ENCODE data around the gene LAMA2. TPM values are rescaled to one million over a fixed set of nuclear protein-coding genes. Genes with fewer than 3 reads are reported as not detected.

The LAMA2 gene
- total RNA-seq, 2 experiments from 2014 or later = 0.69 to 1.5 TPM

- no peaks in the 10 kb centered on the region for H3K4me1 Mint-ChIP-seq (ENCODE audit: low read depth)
- ChIA-PET POLR2A (no interaction called here), CTCF (no interaction called here)
- no peaks in the 10 kb centered on the region for H3K36me3 Mint-ChIP-seq (ENCODE audit: low read depth)
- peaks cover 5% of the 10 kb centered on the region for H3K27me3 Mint-ChIP-seq
- H3K27ac Mint-ChIP-seq = no peak overlapping the region
- intact Hi-C loops (cut with micrococcal nuclease) = no loop called here
- no peak for TF ChIP-seq CTCF (IDR thresholded peaks at IDR 0.05)
- no peaks in the 10 kb centered on the region for H3K9me3 Mint-ChIP-seq
- no peak for DNase-seq
- no peak for ATAC-seq
- H3K4me3 Mint-ChIP-seq = no peak overlapping the region
Measured at GRCh38 chr6:129029778-129030177, 146.8 kb downstream of the LAMA2 start.

GRCh38 chr6:129030215-129030614 lies 147.3 kb downstream of the LAMA2 start:
- intact Hi-C loops (cut with micrococcal nuclease) = no loop called here
- no peak for DNase-seq
- TF ChIP-seq CTCF (IDR thresholded peaks at IDR 0.05) = no peak
- no peaks in the 10 kb centered on the region for H3K36me3 Mint-ChIP-seq (ENCODE audit: low read depth)
- no peak for ATAC-seq
- H3K4me3 Mint-ChIP-seq = no peak overlapping the region
- CTCF ChIA-PET = no interaction called here
- no peak overlapping the region for H3K27ac Mint-ChIP-seq
- no peaks in the 10 kb centered on the region for H3K9me3 Mint-ChIP-seq
- H3K27me3 Mint-ChIP-seq = peaks cover 5% of the 10 kb centered on the region
- POLR2A ChIA-PET = no interaction called here
- H3K4me1 Mint-ChIP-seq (ENCODE audit: low read depth) = no peaks in the 10 kb centered on the region

GRCh38 chr6:129031051-129031599 lies 148.2 kb downstream of the LAMA2 start:
- Mint-ChIP-seq H3K27me3 (peaks cover 2% of the 10 kb centered on the region), H3K27ac (no peak overlapping the region), H3K36me3 (ENCODE audit: low read depth) (no peaks in the 10 kb centered on the region), H3K4me1 (ENCODE audit: low read depth) (no peaks in the 10 kb centered on the region), H3K9me3 (no peaks in the 10 kb centered on the region), H3K4me3 (no peak overlapping the region)
- TF ChIP-seq CTCF (IDR thresholded peaks at IDR 0.05) = no peak
- intact Hi-C loops (cut with micrococcal nuclease) = no loop called here
- DNase-seq = no peak
- POLR2A ChIA-PET = no interaction called here
- CTCF ChIA-PET = no interaction called here
- ATAC-seq = no peak

- H3K36me3 Mint-ChIP-seq (ENCODE audit: low read depth) = no peaks in the 10 kb centered on the region
- DNase-seq = no peak
- no peaks in the 10 kb centered on the region for H3K9me3 Mint-ChIP-seq
- no peak overlapping the region for H3K4me3 Mint-ChIP-seq
- intact Hi-C loops (cut with micrococcal nuclease) = no loop called here
- H3K4me1 Mint-ChIP-seq (ENCODE audit: low read depth) = no peaks in the 10 kb centered on the region
- CTCF ChIA-PET = no interaction called here
- ATAC-seq = no peak
- H3K27ac Mint-ChIP-seq = no peak overlapping the region
- no peak for TF ChIP-seq CTCF (IDR thresholded peaks at IDR 0.05)
- peaks cover 4% of the 10 kb centered on the region for H3K27me3 Mint-ChIP-seq
- POLR2A ChIA-PET = no interaction called here
Measured at GRCh38 chr6:129032602-129033001, 149.7 kb downstream of the LAMA2 start.

GRCh38 chr6:129033180-129033579 lies 150.2 kb downstream of the LAMA2 start:
- no peak for ATAC-seq
- CTCF ChIA-PET = no interaction called here
- intact Hi-C loops (cut with micrococcal nuclease) = no loop called here
- POLR2A ChIA-PET = no interaction called here
- Mint-ChIP-seq H3K36me3 (ENCODE audit: low read depth) (no peaks in the 10 kb centered on the region), H3K9me3 (no peaks in the 10 kb centered on the region), H3K4me3 (no peak overlapping the region), H3K27me3 (peaks cover 4% of the 10 kb centered on the region), H3K4me1 (ENCODE audit: low read depth) (no peaks in the 10 kb centered on the region), H3K27ac (no peak overlapping the region)
- DNase-seq = no peak
- TF ChIP-seq CTCF (IDR thresholded peaks at IDR 0.05) = no peak

Measured in activated CD8-positive, alpha-beta T cell treated with anti-CD3 and anti-CD28 coated beads for 36 hours (primary cell).